Superior temporal gyrus (tissue), 1 donor: Measurements from ENCODE around the gene MAST1.
"Not testable (repeated sequence)": the region's sequence is repeated elsewhere in the genome, so short reads cannot be mapped to it uniquely, and the experiment has no call there.

Source experiments
- DNase-seq: peaks from one replicate; pipeline ENCODE4 v3.0.0-alpha.2; 2016; ENCODE audit errors: extremely low spot score

Gene MAST1

DNA sequence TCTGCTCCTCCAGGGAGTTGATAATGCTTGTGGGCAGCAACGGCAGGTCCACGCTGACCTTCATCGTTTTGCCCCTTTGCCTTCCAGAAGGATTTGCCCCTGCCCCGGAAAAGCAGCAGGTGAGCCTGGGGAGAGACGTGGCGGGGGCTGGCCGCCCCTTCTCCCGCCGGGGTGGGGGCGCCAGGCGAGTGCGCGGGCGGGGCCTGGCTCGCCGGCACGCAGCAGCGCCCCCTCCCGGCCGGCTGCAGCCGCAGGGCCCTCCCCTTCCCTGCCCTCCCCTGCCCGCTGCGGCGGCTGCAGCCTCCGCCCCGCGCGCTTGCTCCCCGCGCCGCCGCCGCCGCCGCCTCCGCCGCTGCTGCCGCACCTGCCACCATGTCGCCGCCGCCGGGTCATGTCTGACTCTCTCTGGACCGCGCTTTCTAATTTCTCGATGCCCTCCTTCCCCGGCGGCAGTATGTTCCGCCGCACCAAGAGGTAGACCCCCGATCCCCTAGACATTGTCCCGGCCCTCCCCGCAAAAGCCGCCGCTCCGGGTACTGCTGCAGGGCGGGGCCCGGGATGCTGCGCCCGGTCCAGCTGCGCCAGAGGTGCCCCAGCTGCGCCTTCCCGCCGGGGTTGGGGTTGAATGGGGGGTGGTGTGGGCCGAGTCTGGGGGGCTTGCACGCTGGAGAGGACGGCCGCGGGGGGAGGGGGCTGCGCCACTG is at the start of gene MAST1:
Gene MAST1, plus strand, starts transcription at position 334 of the 704 bp plus-strand sequence. Its CDS starts 58 bp downstream, at position 392.
- DNase-seq, result peak; percentile 44

DNA sequence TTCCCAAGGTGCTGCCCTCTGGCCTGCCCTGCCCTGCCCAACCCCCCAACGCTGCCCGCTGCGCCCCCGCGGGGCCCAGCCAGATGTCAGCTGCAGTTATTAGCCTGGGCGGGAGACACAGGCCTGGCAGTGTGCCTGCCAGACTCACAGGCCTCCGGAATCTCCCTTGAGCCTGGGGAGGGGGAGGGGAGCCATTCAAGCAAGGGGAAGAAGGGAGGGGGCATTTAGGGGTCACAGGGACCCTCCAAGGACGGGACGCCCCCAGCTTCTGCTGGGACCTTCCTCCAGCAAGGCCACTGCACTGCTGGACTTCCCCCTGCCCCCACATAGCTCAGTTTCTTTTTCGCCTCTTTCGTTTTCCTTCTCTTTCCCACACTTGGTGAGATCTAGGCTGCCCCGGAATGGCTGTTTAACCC is 49.6 kb upstream of the MAST1 start:
- peak; percentile 63 for DNase-seq

DNA sequence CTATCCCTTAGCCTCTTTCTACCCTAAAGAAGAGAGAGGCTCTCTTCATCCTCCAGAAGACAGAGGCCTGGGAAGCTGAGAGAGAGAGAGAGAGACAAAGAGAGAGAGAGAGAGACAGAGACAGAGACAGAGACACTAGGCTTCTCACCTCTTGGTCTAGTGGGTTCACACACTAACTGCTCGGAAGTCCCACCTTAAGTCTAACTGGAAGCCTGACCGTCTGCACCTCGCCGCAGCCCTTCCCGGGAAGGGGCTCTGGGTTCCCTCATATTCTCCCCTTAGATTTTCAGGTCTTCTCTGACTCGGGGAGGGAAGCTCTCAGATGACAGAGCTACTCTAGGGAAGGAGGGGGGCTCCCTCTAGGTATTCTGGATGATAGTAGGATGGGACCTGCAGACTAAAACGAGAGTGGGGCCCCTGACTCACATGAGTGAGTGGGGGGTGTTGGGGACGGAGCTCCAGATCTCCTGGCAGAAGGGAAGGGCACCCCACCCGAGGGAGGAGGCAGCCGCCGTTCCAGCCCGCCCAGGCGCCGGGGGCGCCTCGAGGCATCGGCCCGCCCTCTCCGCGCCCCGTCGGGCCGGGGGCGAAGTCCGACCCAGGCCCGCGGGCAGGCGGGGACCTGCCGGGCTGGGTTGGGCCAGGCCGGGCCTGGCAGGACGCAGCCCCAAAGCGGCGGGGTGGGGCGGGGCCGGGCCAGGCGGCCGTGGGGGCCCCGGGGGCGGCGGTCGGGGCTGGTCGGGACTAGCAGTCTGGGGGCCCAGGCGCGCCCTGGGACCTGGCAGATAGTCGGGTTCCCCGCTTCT is 49.0 kb upstream of the MAST1 start:
- DNase-seq, result peak; percentile 38

DNA sequence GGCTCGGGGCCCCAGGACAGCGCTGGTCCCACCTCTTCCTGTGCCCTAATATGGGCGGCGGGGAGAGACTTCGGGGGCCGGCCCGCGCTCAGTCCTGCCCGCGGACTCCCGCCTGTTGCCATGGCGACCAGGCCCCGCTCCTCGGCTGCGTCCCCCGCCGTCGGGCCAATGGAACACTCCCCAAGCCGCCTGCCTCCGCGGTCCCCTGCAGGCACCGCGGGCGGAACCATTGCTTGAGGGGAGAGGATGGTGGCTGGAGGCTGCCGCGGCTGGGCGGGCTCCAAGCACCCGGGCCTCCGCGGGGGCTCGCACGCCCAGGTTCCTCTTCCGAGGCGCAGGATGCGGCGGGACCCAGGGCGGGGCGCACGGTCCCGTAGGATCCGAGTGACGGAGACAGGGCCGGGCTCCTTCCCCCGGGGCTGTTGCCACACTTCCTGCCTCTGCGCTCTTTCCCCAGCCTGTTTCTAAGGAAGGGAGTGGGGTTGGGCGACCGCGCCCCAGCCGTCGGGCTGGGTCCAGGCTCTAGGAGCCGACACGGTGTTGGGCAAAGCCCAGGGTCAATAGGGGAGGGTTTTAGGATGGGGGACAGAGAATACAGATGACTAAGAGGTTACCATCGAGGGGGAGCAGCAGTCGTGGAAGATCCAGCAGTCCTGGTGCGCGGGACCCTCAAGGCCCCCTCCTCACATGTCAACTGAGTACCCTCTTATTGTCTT is 48.3 kb upstream of the MAST1 start:
- DNase-seq, result peak; percentile 91

DNA sequence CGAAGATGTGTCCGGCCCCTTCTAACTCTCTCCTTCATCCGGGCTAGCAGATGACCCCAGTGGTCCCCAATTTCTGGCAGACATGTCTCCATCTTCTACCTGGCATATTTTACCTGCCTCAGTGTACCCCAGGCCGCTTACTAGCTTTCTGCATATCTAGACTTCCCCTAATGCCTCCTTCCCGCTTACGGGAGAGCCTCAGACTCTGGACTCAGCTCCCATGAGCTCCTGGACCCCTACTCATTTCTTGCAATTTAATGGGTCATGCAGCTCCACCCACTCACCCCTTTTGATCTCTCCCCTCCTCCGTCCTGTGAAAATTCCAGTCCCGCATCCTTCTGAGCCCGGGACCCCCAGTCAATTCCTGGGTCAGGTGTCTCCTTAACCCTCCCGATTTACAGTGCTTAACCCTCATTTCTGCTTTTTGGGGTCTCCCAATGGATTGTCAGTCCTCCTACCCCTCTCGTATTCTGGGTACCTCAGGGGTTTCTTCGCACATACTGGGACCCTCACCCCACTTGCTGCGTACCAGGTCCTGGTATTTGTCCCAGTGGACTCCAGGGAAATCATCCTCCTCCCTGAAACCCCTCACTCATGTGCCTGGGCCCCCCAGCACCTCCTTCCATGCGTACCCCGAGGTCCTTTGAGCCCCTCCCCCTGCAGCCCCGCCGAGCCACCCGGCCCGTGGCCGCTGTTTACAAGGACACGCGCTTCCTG is 47.5 kb upstream of the MAST1 start:
- peak; percentile 49 for DNase-seq

DNA sequence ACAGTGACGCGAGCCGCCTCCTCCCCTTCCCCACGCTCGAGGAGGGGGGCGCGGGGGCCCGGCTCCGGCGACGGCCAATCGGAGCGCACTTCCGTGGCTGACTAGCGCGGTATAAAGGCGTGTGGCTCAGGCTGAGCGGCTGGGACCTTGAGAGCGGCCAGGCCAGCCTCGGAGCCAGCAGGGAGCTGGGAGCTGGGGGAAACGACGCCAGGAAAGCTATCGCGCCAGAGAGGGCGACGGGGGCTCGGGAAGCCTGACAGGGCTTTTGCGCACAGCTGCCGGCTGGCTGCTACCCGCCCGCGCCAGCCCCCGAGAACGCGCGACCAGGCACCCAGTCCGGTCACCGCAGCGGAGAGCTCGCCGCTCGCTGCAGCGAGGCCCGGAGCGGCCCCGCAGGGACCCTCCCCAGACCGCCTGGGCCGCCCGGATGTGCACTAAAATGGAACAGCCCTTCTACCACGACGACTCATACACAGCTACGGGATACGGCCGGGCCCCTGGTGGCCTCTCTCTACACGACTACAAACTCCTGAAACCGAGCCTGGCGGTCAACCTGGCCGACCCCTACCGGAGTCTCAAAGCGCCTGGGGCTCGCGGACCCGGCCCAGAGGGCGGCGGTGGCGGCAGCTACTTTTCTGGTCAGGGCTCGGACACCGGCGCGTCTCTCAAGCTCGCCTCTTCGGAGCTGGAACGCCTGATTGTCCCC is 46.8 kb upstream of the MAST1 start, which contains the start of gene JUNB:
Gene JUNB, plus strand, starts transcription at position 142 of the 706 bp plus-strand sequence. Its CDS starts 286 bp downstream, at position 428.
- peak; percentile 98 for DNase-seq

DNA sequence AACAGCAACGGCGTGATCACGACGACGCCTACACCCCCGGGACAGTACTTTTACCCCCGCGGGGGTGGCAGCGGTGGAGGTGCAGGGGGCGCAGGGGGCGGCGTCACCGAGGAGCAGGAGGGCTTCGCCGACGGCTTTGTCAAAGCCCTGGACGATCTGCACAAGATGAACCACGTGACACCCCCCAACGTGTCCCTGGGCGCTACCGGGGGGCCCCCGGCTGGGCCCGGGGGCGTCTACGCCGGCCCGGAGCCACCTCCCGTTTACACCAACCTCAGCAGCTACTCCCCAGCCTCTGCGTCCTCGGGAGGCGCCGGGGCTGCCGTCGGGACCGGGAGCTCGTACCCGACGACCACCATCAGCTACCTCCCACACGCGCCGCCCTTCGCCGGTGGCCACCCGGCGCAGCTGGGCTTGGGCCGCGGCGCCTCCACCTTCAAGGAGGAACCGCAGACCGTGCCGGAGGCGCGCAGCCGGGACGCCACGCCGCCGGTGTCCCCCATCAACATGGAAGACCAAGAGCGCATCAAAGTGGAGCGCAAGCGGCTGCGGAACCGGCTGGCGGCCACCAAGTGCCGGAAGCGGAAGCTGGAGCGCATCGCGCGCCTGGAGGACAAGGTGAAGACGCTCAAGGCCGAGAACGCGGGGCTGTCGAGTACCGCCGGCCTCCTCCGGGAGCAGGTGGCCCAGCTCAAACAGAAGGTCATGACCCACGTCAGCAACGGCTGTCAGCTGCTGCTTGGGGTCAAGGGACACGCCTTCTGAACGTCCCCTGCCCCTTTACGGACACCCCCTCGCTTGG is 46.1 kb upstream of the MAST1 start:
- DNase-seq, result peak; percentile 51

DNA sequence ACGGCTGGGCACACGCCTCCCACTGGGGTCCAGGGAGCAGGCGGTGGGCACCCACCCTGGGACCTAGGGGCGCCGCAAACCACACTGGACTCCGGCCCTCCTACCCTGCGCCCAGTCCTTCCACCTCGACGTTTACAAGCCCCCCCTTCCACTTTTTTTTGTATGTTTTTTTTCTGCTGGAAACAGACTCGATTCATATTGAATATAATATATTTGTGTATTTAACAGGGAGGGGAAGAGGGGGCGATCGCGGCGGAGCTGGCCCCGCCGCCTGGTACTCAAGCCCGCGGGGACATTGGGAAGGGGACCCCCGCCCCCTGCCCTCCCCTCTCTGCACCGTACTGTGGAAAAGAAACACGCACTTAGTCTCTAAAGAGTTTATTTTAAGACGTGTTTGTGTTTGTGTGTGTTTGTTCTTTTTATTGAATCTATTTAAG is 45.4 kb upstream of the MAST1 start:
- DNase-seq, result no peak

DNA sequence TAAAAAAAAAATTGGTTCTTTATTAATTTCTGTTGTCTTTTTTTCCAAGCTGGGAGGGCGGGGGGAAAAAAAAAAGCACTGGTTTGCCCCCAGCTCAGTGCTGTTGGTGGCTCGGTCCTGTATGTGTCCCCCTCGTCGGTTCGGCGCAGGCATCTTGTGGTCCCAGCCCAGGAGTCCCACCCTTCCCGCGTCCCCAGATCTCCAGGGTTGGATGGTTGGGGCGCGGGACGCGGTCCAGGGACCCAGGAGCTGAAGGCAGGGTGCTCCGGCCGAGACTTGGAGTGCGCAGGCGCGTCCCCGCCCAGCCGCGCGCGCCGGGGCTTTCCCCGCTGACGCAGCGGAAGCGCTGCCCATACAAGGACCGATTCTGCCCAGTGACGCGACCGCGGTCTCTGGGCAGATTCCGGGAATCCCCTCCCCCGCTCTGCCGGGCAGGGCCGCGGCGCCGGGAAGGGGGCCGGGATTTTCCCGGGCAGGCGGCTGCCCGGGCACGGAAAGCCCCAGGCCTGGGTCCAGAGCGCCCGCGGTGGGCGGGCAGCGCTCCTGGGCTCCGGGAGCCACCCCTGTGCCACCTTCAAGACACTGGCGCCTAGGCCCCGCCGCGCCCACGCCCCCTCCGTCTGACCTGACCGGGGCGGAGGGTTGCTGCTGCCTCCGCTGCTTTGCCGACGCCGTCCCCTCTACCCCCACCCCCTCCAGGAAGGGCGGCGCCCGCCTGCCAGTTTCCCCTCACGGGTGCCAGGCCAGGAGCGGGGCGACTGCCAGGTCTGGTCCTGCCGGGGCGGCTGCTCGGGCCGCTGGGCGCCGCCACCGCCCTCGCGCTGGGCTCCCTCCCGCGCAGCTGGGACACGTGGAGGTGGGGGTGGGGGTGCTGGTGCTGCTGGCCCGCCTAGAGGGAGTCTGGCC is 44.8 kb upstream of the MAST1 start:
- peak; percentile 93 for DNase-seq

DNA sequence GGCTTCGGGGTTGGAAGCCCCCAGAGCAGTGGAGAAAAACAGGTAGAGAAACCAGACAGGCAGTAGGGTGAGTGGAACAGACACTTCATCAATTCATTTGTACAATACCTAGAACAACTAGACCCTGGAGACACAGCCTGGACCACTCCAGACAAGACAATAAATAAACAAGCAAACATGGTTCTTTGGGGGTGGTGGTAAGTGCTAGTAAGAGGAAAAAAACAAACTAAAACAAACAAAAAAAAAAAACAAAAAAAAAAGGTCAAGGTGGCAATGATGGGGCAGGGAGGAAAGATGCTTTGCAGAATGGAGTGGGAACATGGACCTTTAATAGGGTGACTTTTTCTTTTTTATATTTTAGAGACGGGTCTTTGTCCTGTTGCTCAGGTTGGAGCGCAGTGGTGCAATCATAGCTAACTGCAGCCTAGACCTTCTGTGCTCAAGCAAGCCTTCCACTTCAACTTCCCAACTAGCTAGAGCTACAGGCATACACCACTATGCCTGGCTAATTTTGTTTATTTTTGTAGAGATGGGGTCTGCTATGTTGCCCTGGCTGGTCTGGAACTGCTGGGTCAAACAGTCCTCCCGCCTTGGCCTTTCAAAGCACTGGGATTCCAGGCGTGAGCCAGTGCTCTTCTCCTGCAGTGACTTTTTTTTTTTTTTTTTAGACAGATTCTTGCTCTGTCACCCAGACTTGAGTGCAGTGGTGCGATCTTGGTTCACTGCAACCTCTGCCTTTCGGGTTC is 43.9 kb upstream of the MAST1 start:
- DNase-seq, result no peak

DNA sequence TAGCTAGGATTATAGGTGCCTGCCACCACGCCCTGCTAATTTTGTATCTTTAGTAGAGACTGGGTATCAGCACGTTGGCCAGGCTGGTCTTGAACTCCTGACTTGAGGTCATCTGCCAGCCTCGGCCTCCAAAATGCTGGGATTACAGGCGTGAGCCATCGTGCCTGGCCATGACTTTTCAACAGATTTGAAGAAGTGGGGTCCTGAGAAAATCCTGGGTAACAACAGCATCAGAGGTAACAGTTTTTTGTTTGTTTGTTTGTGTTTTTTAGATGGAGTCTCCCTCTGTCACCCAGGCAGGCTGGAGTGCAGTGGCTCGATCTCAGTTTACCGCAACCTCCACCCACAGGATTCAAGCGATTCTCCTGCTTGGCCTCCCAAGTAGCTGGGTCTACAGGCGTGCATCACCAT is 43.3 kb upstream of the MAST1 start:
- no peak for DNase-seq

DNA sequence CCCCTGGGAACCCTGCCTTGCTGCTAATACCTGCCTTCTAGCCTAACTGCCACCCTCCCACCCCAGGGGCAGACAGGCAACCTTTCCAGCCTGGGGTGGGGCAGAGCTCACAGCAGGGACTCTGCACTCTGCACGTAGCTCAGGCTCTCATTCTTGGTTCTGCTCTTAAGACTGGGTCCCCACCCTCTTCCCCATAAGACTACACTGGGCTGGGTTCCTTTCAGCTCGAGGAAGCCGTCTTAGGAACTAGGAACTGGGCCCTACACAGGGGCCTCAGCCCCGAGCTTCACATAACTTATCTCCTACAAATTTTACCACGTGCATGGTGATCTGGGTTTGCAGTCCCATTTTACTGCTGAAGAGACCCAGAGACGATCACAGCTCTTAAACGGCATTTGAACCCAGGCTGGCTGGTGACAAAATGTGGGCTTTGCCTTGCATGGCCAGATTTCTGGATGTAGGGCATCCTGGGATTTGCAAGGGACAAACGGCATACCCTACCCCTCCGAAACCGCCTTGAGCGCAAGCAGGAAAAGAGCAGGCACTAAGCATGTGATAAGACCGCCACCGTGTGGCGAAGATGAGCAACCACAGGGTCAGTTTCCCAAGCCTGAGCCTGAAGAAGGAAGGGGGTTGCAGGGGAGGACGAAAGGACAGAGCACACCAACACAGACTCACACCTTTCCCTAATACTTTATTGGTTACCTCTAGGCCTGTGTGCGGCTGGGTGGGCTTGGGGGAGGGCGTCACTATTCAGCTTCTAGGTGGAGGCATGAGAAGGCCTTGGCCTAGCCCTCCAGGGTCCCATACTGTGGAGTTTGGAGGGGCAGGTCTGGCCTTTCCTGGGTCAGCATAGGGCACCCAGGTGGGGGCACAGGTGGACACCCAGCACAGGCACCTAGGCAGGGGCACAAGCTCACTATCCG is 41.9 kb upstream of the MAST1 start:
- peak; percentile 93 for DNase-seq

DNA sequence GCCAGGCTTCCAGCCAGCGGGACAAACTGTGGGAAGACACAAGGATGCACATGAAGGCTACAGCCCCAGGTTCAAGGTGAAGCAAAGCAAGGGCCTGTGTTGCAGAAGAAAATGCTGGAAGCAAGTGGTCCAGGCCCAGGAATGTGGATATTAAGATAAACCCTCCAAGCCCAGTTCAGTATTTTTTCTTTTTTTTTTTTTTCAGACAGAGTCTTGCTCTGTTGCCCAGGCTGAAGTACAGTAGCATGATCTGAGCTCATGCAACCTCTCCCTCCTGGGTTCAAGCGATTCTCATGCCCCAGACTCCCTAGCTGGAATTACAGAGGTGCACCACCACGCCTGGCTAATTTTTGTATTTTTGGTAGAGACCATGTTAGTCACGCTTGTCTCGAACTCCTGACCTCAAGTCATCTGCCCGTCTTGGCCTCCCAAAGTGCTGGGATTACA is 41.2 kb upstream of the MAST1 start:
- no peak for DNase-seq

DNA sequence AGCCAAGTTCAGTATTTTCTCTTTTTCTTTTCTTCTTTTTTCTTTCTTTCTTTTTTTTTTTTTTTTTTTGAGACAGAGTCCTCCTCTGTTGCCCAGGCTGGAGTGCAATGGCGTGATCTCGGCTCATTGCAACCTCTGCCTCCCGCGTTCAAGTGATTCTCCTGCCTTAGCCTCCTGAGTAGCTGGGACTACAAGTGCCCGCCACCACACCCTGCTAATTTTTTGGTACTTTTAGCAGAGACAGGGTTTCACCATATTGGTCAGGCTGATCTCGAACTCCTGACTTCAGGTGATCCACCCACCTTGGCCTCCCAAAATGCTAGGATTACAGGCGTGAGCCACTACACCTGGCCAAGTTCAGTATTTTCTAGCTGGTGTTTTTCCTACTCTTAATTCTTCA is 40.7 kb upstream of the MAST1 start:
- not testable (repeated sequence) for DNase-seq

DNA sequence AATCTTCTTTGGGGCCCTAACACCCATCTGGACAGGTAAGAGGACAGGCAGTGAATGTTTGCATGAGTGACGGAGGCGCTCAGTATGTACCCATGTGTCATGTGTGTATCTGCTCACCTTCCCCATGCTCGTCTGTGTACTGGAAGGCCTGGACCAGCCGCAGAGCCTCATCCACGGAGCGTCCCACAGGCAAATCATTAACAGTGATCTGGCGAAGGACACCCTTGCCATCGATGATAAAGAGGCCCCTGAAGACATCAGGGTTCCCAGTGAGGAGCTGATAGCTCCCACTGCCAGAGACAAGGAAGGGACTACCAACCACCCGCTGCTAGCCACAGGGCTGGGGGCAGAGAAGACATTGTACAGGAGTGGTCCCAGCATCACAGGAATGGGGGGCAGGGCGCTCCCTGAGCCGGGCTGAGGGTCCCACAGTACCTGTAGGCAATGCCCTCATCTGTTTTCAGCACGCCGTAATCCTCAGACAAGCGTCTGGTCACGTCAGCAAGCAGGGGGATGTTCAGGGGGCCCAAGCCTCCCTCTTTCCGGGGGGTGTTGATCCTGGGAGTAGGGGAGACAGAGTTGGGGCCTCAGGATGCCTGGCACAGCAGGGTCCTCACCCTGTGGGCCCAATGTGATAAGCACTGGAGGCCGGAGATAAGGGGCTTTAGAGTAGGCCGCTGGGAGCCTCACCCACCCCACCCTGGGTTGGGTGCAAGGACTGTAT is 38.4 kb upstream of the MAST1 start:
- DNase-seq, result no peak

DNA sequence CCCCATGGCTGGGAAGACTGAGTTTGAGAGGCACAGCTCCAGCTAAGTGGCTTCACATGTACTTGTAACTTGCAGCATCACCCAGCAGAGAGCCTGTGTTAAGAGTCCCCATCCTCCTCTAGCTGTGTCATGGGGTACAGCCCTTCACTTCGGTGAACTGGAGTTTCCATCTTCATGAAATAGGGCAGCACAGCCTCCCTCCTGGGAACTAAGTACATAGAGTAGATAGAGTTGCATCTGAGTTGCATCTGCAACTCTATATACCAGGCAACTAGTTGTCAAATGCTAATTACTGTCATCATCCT is 37.9 kb upstream of the MAST1 start:
- no peak for DNase-seq
